Choroid plexus epithelial cell (primary cell): ENCODE data around the gene RAB11A.

Experiments used
- DNase-seq: peaks from one replicate; pipeline ENCODE4 v3.0.0-alpha.2; 2010; ENCODE audit warnings: low read depth
- H3K4me3 ChIP-seq: 2 replicates; pipeline ENCODE4 v1.5.1; 2011; ENCODE audit warnings: low read depth, mild to moderate bottlenecking, control low read depth, low read length, moderate library complexity
- CTCF ChIP-seq: conservative IDR thresholded peaks from 2 replicates; pipeline ENCODE4 v1.5.1; 2011; ENCODE audit warnings: low read depth, mild to moderate bottlenecking, control low read depth, inconsistent platforms, low read length, moderate library complexity

The RAB11A gene

GRCh38 chr15:65937054-65937453 is 67.8 kb downstream of the RAB11A start:
- no peak overlapping the region for H3K4me3 ChIP-seq
- TF ChIP-seq CTCF = no peak
- DNase-seq = no peak

- no peak overlapping the region for H3K4me3 ChIP-seq
- TF ChIP-seq CTCF = no peak
- DNase-seq = no peak
Measured at GRCh38 chr15:65937476-65937875, 68.2 kb downstream of the RAB11A start.

GRCh38 chr15:65938604-65939003 is 69.3 kb downstream of the RAB11A start:
- no peak for TF ChIP-seq CTCF
- H3K4me3 ChIP-seq = no peak overlapping the region
- no peak for DNase-seq

GRCh38 chr15:65939901-65940617 is 70.8 kb downstream of the RAB11A start:
- no peak for TF ChIP-seq CTCF
- DNase-seq = peak; percentile 88

GRCh38 chr15:65940618-65940909 is 71.3 kb downstream of the RAB11A start:
- DNase-seq = peak; percentile 24
- H3K4me3 ChIP-seq = no peak overlapping the region
- TF ChIP-seq CTCF = no peak

More at GRCh38 chr15:65939901-65940617, 70.8 kb downstream of the RAB11A start:
- no peak overlapping the region for H3K4me3 ChIP-seq
